GM20000 (cell line): ENCODE results near the gene CDC42SE1.

Source experiments
- DNase-seq: peaks from one replicate; pipeline ENCODE4 v3.0.0; 2012; ENCODE audit warnings: low spot score
- CTCF ChIP-seq: IDR thresholded peaks from 2 replicates; pipeline ENCODE4 v1.5.1; 2012; ENCODE audit warnings: mild to moderate bottlenecking, control low read depth; ENCODE audit errors: extremely low read depth, missing control alignments

CDC42SE1 gene

GRCh38 chr1:151008244-151009205 is 50.9 kb downstream of the CDC42SE1 start, which contains the start of gene PRUNE1:
PRUNE1 (plus strand) TSS chr1:151008449; CDS start chr1:151008633, 184 bp downstream.
- TF ChIP-seq CTCF = no peak

GRCh38 chr1:151007853-151008243 is 51.6 kb downstream of the CDC42SE1 start:
- no peak for TF ChIP-seq CTCF
- no peak for DNase-seq

More at GRCh38 chr1:151008244-151009205, 50.9 kb downstream of the CDC42SE1 start, which contains the start of gene PRUNE1:
- DNase-seq = peak; percentile 97

- TF ChIP-seq CTCF = no peak
- DNase-seq = peak; percentile 74
These were observed 52.9 kb downstream of the CDC42SE1 start, which contains the start of gene MINDY1 for GRCh38 chr1:151006327-151007052. MINDY1 (minus strand) TSS chr1:151006902; CDS start chr1:151002617, 4,285 bp downstream.

DNA sequence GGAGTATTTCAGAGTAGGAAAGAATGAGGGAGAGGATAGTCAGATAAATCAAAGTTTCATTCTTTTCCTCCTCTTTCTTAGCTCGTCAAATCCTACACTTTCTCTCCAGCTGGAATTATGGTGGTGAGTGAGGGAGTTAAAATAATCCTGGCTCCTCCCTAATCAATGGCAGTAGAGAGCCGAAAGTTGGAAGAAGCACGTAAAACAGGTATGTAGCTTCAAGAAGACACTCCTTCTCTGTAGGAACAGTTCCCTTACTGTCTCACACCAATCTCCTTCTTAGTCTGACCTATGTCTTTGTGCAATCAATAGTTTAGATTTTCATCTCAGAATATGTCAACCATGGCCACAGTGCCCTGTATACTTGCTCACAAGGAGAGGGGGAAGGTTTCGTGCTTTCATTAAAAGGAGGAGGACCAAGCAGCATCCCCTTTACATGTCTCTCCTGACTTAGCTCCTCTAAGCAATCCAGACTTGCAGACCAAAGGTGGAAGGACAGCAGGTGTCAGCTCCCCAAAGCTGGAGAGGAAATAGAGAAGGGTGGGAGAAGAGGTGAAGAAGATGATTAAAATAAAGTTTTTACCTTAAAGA is 53.6 kb downstream of the CDC42SE1 start:
- no peak for DNase-seq
- no peak for TF ChIP-seq CTCF

DNA sequence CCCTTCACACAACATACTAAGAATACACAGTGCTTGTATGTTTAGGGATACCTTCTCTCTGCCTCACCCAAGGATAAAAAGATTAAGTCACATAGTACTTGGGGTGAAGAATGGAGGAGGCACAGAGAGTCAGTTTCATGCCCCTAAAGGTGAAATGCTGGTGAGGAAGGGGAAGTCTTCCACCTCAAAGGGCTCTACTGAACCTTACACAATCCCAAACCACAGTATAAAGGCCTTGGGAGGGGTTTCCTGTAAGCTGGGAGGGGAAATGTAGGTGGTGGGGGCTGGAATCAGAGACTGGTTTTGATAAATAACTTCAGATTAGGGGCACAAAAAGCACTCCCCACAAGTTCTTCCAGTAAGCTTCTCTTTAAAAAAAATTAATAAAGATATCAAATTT is 56.2 kb downstream of the CDC42SE1 start:
- no peak for DNase-seq
- TF ChIP-seq CTCF = no peak

DNA sequence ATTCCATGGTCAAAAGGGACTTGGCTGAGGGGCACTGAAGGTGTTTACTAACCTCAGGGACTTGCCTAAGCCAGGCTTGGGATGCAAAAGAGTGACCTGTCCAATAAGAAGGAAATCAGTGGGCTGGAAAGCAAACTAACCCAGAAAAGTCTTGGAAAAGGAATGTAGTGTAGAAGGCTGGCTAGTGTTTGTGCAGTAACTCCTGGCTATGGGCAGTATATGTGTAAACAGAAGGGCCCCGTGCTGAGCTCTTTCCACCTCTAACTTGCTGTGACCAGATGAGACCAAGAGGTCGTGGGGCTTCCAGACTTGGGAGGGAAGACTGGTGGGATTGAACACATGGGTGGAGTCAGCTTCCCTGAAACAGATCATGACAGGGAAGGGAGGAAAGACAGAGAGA is 56.8 kb downstream of the CDC42SE1 start:
- no peak for TF ChIP-seq CTCF
- DNase-seq = no peak
